NCI-H2081 (cell line): ENCODE measurements around the gene SPAG9.

Source experiments
- DNase-seq, 2 experiments: peaks; one replicate each; lab custom pipeline; 2025; lab: John Stamatoyannopoulos, UW

Gene SPAG9

DNA sequence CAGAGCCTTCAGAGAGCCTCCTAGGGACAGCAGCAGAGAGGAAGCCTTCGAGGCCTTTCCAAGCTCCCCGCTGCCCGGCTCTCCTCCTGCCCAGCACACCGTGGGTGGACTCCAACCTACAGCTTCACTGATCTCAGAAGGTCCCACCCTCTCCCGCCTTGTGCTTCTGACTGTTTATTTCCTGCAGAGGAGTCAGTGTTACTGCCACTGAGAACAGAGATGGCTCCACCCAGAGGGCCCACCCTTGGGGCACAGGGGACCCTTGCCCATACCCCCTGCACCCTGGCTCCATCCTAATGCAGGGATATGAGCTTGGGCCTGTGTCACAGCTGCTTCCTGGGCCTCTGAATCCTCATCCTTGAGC is 201.8 kb downstream of the SPAG9 start:
- DNase-seq, result peak in 1 of 2 experiments; percentile 27

DNA sequence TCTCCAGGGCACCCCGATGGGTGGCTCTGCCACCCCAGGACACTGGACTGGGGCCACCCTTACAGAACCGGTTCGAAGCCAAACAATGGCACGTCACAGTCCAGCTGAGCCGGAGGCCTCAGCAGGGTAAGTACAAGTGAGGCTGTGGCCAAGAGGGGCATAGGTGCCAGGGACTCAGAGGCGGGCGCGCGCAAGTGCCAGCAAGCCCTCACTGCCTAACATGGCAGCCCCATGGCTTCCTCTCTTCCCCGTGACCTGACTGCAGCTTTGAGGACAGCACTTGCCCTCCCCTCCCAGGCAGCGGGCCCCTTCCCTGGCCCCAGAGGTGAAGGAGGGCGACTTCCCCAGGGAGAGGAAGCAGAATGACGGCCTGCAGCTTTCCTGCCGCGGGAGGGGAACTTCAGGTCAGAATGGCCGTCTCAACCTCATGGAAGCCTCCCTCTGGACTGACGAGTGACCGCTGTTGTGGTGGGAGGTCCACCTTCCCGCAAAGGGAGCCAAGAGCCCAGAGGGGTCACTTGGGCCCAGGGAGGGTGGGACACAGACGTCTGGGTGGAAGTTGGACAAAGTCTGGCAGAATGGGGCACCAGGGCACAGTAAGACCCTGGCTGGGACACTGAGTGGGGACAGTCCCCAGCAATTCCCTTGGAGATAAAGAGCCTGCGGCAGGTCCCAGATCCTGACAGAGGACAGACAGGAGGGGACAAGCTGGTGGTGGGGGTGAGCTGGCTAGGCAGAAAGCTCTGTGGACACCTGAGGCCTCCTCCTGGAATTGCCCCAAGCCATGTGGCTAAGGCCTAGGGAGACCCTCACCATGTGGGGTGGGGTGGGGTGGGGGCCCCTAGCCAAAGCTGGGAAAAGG is 202.4 kb downstream of the SPAG9 start:
- DNase-seq, result no peak

DNA sequence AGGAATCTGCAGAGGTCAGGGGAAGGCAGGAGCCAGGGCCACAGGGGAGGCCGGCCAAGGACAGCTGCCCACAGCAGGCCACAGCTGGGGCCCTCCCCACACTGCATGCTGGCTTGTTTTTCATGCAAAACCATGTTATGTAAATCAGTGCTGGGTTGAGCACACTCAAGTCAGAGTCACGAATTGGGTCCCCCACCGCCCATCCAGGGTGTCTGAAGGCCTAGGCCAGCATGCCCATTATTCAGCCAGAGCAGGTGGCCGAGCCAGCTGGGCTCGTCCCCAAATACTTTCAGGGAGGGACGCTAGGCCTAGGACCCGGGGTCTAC is 203.3 kb downstream of the SPAG9 start:
- DNase-seq, result no peak

DNA sequence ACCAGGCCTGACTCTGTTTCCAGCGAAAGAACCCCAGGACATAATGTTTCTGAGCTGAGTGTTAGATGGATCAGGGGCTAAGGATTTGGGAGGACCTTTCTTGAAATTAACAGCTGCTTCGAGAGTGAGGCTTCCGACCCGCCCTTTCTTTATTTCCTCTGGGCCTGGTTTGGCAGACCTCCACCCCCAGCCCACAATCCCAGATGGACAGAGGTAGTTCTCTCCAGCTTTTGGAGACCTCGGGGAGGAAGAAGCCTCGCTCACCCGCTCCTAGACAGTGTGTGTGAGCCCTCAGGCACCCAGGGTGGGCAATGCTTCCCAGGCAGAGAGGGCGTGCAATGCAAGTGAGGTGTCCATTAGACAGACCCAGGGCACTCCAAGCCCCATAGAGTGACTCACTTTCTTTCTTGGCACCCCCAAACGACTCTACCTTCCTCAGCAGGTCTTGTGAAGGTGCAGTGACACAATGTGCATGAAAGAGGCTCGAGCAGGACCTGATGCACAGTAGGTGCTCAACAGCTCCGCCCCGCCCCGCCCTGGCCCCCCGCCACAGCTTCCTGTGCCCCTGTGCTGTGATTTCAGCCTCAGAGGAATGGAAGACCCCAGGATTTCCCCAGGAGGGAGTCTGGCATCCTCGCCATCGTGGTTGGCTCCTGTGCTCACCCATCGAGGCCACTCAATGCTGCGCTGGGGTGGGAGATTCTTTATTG is 203.8 kb downstream of the SPAG9 start:
- DNase-seq, result no peak

DNA sequence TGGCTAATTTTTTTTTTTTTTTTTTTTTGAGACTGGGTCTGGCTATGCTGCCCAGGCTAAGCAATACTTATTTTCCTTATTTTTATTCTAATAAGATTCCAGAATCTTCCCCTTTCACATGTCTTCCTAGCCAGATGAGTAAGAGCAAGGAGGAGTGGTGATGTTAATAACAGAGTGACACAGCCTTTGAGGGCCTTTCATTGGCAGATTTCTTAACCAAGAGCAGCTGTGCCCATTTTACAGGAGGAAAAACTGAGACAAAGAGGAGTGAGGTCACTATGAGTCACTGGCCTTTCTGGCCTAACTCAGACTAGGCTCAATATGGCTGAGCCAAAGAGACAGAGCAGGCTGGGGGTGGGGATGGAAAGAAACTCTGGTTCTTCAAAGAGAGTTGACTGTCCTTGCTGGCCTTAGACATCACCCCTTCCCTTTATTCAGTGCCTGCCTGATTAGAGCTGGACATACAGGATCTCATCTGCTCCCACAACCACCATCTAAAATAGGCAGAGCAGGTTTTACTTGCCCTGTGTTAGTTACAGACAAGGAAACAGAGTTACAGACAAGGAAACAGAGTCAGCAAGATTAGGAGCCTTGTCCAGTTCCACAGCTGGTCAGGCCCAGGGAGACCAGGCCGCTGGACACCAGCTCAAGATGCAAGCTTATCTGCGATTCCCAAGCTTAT is 204.5 kb downstream of the SPAG9 start:
- DNase-seq, result no peak

DNA sequence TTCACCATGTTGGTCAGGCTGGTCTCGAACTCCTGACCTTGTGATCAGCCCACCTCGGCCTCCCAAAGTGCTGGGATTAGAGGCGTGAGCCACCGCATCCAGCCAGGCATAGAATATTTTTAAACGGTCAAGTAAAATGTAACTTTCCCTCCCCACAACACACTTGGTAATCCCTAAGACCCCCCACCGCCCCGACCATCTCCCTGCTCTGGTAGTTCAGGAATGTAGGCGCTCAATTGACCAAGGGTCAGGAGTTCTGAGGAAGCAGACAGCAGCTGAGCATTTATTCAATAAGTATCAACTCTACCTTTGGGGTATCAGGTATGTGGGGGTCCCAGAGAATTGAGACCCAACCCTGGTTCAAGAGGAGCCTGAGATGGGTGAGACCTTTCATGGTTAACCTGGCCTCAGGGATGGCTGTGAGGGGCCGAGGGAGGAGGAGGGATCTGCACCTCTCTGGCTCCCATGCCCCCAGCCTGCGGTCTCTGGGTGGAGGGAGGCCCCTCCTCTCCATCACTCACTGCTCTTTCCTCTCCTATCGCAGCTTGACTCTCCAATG is 206.1 kb downstream of the SPAG9 start:
- no peak for DNase-seq

DNA sequence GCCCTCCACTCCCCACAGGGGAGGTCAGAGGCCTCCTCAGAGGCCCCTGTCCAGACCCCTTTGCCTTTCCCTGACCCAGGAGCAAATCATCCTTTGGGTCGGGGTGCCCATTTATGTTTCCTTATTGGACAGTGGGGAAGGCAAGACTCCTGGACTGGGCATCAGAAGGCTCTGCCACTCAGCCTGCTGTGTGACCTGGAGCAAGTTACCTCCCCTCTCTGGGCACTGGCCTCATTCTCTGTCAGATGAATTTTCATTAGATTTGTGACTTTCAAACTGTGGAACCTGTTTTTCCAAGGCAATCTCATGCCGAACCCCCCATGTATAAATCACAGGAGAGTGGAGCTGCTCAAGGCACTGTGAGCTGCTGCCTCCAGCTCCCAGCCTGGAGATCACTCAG is 207.5 kb downstream of the SPAG9 start:
- DNase-seq, result no peak
